Epithelial cell of proximal tubule (primary cell): Measurements from ENCODE around the gene MINPP1. TPM values are rescaled to one million over a fixed set of nuclear protein-coding genes. Genes with fewer than 3 reads are reported as not detected.

ENCODE experiments used
- DNase-seq: peaks from one replicate; pipeline ENCODE4 v3.0.0-alpha.2; 2011; ENCODE audit warnings: low read depth
- H3K4me3 ChIP-seq: 2 replicates; pipeline ENCODE4 v1.5.1; 2011; ENCODE audit warnings: low read depth, mild to moderate bottlenecking, low read length
- CTCF ChIP-seq: conservative IDR thresholded peaks from 2 replicates; pipeline ENCODE4 v1.5.1; 2012; ENCODE audit warnings: low read depth, mild to moderate bottlenecking, low read length
- total RNA-seq: library from RNA; depleted of rRNA; stranded (reverse); fragments of >200 nt; gene quantifications from 2 replicates; pipeline ENCODE4 v1.2.3, GENCODE V29; 2015

Gene MINPP1
- total RNA-seq, 1 donor from 2014 or later, result 29.3 TPM

- peak overlapping the region; percentile 87 for H3K4me3 ChIP-seq
- no peak for TF ChIP-seq CTCF
- no peak for DNase-seq
Observed at GRCh38 chr10:87503886-87504285, 807 bp upstream of the MINPP1 start.

- DNase-seq, result peak; percentile 25
- TF ChIP-seq CTCF, result no peak
- peak overlapping the region; percentile 87 for H3K4me3 ChIP-seq
Observed at GRCh38 chr10:87504307-87504639, 420 bp upstream of the MINPP1 start.

GRCh38 chr10:87505366-87506111 lies 846 bp downstream of the MINPP1 start:
- DNase-seq, result peak; percentile 4
- peak; percentile 56 for TF ChIP-seq CTCF
- peak overlapping the region; percentile 87 for H3K4me3 ChIP-seq

- DNase-seq, result no peak
- peak overlapping the region; percentile 87 for H3K4me3 ChIP-seq
- no peak for TF ChIP-seq CTCF
Observed at GRCh38 chr10:87506956-87507355, 2.3 kb downstream of the MINPP1 start.

- TF ChIP-seq CTCF, result no peak
- peak overlapping the region; percentile 17 for H3K4me3 ChIP-seq
- no peak for DNase-seq
Observed at GRCh38 chr10:87507879-87508483, 3.3 kb downstream of the MINPP1 start.

- no peak for DNase-seq
- no peak for TF ChIP-seq CTCF
Observed at GRCh38 chr10:87508837-87509236, 4.1 kb downstream of the MINPP1 start.

GRCh38 chr10:87510025-87510424 lies 5.3 kb downstream of the MINPP1 start:
- no peak for DNase-seq
- no peak overlapping the region for H3K4me3 ChIP-seq
- TF ChIP-seq CTCF, result no peak

More at GRCh38 chr10:87508837-87509236, 4.1 kb downstream of the MINPP1 start:
- no peak overlapping the region for H3K4me3 ChIP-seq
